HG03469 (cell line): Measurements from ENCODE around the gene SMCO2.

Source experiments
- ATAC-seq: cut with Tn5 transposase; IDR thresholded peaks from one replicate; pipeline ENCODE4 v1.9.1; 2021; ENCODE audit warnings: mild to moderate bottlenecking, moderate library complexity, moderate number of reproducible peaks; ENCODE audit not compliant: unreplicated experiment

Gene SMCO2

DNA sequence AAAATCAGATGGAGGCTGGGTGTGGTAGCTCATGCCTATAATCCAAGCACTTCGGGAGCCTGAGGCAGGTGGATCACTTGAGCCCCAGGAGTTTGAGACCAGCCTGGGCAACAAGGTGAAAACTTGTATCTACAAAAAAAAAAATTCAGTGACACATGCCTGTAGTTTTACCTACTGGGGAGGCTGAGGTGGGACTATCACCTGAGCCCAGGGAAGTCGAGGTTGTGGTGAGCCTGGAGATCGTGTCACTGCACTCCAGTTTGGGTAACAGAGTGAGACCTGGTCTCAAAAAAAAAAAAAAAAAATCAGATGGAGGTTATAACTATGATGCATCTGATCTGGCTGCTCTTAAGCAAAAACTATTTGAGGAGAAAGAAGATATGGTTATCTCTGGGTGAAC, 50.9 kb downstream of the SMCO2 start:
- ATAC-seq: no peak

DNA sequence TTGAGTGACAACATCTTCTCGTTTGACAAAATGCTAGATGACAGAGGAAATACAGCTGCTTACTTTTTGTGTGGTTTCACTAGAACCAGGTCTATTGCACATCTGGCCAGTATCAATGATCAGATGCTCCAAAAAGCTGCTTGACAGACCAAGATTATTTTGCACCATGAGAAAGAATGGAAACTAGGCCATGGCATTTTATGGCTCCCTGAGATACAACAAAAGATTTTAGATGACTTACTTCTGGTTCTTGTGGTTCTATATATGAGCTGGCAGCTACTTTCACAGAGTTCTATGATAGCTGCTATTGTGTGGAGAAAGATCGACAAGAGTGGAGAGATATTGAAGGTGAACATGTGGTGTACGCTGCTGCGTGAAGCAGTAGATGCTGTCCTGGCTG, 51.6 kb downstream of the SMCO2 start:
- no peak for ATAC-seq

DNA sequence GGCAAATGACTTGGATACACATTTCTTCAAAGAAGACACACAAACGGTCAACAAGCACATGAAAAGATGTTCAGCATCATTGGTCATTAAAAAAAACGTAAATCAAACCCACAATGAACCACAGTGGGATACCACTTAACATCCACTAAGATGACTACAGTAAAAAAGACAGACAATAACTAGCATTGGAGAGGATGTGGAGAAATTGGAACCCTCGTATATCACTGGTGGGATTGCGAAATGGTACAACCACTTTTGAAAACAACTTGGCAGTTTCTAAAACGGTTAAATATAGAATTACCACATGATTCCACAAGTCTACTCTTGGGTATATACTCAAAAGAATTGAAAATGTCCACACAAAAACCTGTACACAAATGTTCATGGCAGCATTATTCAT, 52.2 kb downstream of the SMCO2 start:
- ATAC-seq: no peak

DNA sequence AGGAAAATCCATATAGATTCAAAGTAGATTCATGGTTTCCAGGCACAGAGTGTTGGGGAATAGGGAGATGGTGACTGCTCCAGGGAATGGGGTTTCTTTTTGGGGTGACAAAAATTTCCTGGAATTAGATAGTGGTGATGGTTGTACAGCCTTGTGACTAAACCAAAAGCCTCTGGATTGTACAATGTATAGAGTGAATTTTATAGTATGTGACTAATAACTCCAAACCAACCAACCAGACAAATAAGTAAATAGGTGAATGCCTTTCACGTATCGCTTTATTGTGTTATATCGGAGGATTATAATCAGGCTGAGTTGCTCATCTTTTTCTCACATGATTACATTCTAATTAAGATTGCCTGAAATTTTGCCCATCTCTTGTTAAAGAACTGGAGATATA, 52.8 kb downstream of the SMCO2 start:
- ATAC-seq: no peak

DNA sequence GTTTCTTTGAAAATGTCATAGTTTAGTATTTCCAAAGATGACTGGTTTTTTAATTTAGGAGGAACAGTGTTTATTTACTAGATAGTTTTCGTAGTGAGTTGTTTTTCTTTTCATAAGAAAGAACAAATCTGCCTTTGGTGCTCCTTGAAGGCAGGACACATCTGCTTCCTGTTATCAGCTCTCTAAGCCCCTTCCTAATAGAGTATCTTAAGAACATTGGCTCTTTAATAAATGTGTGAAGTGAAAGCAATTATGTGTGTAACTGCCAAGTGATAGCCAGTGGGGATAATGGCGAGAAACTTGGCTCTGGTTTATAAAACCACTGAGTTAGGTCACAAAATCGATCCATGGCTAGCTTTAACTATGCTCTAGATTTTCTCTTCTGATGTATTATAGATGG, 54.0 kb downstream of the SMCO2 start:
- ATAC-seq: no peak

DNA sequence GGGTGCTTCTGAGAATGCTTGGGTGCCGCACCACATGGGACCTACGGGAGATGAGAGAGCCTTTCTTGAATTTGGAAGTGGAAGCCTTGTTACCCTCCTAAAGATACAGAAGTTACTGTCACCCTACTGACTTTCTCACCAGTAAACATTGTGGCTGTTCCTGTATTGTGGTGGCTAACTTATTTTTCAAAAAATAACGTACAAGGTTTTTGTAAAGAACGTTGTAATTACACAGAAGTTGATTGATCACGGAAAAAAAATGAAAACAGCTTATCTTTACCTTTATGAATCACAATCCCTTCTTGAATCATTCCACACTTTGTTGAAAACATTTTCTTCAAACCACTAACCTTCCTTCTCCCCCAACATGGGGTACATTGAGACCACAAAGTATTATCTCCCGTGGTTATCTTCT, 55.5 kb downstream of the SMCO2 start:
- no peak for ATAC-seq

DNA sequence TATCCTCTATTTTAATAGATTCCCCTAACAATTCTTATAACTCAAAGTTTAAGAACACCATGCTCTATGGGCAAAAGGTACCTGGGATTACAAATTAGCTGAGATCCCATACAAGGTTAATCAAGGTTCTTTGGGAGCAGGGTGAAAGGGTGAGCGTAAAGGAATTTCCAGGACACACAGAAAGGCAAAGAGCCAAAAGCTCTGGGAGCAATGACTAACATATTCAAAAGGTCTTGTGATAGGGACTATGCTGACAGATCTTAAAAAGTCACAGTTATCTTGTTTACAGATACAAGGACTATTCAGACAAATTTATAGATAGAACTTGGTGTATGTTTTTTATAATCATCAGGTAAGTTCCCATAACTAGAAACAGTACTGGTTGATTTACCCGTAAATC, 58.0 kb downstream of the SMCO2 start:
- no peak for ATAC-seq

DNA sequence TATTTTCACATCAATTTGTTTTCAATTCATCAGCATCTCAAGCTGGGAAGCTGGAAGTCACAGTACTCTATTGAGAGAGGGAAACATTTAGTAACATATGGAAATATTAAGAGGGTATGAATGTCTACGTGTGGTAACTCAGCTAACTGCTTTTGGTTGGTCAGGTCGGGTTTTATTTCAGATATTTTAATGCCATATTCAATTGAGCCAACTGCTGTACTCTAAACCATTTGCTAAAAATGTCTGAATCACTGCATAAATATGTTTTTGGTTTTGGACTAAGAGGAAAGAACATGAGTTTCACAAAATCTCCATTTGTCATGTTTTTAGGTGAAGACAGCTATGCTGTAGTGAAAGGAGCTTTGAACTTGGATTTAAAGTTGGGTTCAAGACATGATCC, 58.6 kb downstream of the SMCO2 start:
- no peak for ATAC-seq

DNA sequence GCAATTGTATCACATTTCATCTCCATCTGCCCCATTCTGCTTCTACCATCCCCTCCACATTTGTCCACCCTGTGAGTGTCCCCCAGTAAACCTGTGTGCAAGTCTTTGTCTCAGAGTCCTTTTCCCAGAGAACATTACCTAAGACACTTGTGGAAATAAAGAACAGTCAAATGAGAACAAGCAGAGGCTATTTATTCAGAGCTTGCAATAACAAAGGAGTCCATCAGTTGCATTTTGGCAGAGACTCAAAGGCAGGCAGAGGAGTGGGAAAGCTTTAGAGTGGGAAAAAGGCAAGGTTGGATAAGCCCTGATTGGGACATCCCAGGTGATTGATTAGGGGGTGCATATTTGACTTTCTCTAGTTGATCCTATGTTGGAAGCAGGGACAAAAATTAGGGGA, 59.2 kb downstream of the SMCO2 start:
- ATAC-seq: no peak

DNA sequence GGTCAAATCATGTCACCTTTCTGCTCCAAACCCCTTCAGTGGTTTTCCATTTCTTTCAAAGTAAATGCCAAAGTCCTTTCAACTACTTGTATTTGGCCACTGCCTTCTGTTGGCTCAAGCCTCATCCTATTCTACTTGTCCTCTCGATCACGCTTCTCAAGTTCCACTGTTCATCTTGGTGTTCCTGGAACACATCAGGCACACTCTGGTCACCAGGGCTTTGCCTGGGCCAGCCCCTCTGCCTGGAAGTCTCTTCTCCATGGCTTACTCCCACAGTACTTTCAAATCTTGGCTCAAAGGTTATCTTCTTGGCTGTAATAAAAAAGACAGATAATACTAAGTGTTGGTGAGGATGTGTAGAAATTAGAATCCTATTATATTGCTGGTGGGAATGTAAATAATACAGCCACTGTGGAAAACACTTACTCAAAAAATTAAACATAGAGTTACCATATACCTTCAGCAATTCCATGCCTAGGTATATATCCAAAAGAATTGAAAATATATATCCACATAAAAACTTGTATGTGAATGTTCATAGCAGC, 60.2 kb downstream of the SMCO2 start:
- no peak for ATAC-seq

DNA sequence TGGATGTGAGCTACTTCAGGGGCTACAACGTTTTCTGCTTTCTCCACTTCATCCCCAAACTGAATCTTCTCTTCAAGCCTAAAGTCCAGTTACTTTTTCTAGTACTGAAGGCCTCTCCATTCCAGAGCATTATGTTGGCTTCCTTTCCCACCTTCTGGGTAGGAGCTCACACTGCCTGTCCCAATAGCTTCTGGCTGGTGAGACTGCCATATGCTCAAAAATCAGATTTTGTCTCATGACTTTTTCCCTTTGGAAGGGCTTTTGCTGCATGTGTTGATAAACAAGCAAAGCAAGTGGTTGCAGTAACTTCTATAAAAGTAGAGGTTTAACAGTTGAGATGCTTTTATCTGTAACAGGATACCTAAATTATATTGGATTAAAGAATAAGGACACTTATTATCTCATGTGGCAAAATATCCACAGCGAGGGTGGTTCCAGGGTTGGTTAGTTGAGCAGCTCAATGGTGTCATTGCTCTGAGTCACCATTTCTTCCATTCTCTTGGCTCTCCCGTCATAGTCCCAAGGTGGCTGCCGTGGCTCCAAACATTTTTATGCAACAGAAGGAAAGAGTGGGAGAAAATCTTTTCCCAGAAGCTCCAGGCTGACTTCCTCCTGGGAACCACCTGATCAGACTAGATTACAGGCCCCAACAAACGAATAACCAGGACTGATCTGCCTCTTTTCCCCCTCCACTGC, 62.3 kb downstream of the SMCO2 start:
- ATAC-seq: no peak

DNA sequence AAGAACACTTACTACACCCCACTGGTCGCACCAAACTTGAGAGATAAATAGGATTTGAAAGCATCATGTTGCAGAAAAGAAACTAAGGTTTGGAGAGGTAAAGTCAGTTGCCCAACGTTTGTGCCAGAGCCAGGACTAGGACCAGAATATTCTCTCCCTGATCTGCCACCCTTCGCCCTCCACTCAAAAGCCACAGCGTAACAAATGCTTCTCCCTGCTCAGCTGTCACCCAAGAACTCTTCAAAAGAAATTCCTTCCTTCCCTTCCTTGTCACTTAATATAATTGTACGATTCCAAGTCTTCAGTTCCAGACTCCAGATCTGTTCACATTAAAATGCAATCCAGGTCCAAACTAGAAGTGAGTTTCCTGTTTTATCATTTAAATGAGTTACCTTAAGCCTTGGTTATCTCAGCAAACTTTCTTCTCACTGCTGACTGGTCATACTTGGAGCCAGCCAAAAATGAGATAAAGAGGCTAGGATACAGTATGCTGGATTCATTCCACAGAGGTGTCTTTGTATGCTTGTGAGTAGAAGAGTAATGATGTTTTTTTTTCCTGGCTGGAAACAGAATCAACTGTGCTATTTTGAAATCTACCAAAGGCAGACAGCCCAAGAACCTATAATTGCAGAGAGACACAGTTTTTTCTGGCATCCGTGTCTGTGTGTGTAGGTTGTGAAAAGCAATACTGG, 64.6 kb downstream of the SMCO2 start:
- no peak for ATAC-seq

DNA sequence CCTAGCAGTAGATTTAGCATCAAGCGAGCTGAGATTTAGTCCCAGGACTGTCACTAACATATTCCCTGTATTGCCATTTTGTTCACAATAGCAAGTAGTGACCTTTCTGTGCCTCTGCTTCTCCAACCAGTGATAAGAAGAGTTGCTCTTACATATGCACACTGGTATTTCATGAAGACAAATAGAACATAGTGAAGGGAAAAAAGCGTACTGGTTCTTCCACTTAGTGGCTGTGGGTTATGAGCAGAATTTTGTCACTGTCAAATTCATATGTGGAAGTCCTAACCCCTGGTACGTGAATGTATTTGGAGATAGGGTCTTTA, 65.1 kb downstream of the SMCO2 start:
- ATAC-seq: no peak

DNA sequence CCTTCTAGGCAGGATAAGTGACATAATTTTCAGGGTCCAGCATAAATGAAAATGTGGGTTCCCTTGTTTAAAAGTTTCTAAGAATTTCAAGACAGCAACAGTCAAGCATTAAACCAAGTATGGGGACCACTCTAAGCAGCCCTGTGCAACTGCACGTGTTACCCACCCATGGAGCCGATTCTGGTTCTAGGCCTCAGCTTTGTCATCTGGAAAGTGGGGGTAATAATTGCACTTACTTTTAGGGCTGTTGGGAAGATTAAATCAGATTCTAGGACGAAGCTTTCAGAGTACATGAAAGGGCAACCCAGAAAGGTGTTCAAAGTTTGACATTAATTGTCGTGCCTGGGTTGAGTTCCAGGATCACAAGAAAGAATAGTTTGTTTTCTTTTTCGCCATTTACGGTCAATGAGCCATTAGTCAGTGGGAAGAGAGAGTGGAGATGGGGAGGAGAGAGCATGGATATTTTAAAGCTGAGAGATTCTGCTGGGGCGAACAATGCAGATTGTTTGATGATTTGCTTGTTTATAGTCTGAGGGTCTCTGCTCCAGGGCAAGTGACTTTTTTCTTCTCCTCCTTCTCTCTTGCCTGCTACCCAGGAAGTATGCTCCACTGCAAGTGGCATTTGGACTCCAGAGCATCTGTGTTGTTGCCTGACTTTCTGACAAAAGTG, 66.8 kb downstream of the SMCO2 start:
- no peak for ATAC-seq

DNA sequence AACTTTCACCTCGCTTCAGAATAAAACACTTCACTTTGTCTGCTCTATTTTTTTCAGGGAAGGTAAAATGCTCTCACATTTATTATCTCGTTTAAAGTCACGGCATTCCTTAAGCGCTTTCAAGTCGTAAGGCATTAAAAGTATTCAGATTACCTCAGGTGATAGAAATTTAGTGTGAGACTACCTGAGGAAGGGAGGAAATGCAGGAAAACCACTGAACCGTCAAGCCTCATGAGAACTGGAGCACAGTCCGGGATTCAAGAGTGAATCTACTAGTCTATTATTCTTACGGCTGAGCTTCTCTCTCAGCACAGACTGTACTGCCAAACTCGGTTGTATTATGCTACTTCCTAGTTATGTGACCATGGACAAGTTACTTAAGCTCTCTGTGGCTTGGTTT, 69.1 kb downstream of the SMCO2 start:
- no peak for ATAC-seq

DNA sequence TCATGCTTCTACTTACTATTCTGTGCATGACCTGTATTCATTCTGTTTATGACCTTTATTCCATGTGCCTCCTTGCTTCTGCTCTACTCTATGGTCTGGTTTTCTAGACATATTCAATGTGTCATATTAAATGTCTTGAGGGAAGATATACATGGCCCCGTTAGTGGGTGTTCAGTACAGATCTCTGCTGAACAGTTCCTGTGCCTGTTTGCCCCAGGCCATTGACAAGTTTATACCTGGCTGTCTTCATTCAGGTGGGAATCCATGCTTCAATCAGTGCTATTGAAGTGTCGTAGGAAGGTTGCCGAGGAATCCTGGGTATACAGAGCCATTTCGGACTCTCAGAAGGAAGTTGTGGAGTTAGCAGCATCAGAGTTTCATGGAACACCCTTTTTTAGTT, 70.1 kb downstream of the SMCO2 start:
- no peak for ATAC-seq

DNA sequence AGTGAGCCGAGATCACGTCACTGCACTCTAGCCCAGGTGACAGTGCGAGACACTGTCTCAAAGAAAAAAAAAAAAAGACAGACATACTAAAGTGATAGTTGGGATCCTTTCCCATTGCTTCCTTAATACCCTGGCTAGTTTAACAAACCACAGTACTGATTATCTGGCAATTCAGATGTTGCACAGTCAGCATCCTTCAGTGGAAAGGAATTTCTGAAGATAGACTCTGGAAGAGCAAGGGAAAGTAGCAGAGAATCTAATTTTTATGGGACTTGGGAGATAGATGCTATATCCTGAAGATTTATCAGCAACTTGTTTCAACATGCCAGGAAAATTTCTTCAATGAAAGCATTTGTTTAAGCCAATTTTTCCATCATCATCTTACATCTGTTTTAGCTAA, 71.0 kb downstream of the SMCO2 start:
- ATAC-seq: no peak

DNA sequence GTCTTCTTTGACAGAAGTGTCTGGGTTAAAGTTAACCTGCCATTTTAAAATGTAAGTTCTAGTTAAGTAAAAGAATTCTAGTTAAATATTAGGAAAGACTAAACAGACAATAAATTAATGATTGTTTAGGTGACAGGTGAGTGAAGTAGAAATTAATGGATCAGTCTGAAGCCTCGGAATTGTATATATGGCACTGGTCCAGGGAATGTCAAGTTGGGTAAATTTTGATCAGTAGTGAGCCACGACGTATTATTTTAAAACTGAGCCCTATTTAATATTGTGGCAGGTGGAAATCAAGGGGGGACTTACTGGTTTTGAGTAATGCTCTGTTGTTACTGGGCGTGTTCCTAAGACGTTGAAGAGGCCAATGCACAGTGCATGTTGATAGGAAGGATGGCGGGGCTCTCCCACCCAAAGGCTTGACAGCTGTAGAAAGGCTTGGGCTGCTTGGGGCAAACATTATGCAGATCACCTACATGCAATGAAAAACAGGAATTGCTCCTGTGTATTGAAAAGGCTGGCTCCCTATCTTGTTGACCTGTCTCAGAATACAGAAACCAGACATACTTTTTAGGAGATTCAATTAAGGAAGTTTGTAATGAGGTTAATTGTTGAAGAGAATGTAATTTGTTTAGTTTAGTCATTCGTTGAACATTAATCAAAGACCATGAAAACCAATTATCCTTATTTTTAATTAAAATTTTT, 71.6 kb downstream of the SMCO2 start:
- no peak for ATAC-seq

DNA sequence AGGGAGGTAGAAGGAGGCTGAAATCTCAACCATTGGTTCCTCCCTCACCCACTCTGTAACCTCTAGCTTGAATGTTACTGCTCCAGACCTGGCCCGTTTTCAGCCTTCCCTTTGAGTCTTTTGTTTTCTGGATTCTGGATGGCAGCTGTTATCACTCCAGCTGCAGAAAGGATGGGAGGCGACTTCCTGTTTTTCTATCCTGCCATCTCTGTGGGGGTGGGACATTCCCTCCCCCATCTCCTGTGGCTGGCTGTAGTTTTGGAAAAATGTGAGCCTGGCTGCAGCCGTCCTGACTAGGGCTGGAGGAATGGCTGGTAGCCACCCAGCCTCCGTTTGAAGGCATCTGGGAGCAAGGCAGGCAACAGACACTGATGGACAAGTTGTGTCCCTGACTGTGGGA, 74.5 kb downstream of the SMCO2 start:
- ATAC-seq: no peak

DNA sequence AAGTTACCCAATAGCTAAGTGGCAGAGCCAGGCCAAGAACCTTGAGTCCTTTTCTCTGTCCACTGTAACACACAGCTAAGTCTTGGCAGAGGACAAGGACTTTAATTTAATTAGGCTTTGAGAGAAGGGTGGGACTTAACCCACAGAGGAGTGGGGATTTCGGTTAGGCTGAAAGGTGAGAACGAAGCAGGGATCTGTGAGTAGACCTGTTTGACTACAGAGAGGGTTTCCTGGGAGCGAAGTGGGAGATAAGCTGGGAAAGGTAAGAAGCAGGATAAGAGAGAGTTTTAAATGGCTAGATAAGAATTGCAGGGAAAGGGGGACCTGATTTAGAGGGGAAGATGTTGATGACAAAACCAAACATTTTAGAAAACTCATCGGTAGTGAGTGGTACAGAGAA, 75.4 kb downstream of the SMCO2 start:
- ATAC-seq: no peak

DNA sequence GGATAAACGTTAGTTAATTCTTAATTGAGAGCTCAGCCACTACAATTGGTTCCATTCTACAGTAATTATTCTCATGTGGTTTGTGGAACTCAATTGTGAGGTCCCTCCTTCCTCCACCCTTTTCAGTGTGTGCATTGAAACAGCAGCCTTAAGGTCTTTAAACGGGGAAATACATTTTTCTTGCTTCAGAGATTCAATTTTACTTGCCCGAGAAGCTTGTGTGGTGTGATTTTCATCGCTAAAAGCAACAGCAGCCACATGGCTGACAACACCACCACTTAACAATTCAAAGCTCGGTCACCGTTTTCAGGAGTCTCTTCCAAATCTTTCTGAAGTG, 76.7 kb downstream of the SMCO2 start:
- ATAC-seq: peak; percentile 14
